Activated naive CD4-positive, alpha-beta T cell treated with anti-CD3 and anti-CD28 coated beads, Interleukin-2, amount 50 U/mL, for 16 hours (primary cell): Measurements from ENCODE around the gene TEAD4.

Source experiments
- DNase-seq: peaks from one replicate; pipeline ENCODE4 v3.0.0-alpha.2; 2020

TEAD4 gene

DNA sequence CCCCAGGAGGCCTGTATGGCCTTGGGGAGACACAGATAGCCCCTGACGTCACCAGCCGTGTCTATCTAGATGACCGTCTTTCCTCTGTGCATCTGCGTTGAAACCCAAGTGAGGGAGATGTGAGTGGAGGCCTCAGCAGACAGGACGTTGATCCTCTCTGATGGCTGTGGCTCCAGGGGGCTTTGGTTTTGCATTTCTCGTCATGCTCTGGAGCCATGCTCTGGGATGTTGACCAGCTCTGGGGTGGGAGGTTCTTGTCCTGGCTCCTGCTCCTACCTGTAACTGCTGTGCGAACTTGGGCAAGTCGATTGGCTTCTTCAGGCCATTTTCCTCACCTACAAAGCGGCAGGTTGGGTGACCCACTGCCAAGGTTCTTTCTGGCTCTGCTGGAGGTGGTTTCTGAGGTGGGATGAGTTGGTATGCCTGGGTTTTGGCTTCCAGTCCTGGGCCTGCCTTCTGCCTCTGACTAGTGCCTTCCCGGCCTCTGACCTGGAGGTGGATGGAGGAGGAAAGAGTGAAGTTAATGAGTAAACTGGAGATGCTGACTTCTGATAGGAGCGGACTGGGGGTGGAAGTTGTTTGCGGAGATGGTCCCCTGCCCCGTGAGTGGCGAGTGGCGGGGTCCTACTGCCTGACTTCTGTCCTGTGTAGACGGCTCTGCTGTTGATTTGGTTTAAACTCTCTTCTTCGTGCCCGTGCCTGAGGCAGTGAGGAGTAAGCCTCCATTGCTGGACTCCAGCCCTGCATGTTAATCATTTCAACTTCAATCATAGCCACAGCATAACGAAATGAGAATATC lies 126.3 kb downstream of the TEAD4 start:
- no peak for DNase-seq

DNA sequence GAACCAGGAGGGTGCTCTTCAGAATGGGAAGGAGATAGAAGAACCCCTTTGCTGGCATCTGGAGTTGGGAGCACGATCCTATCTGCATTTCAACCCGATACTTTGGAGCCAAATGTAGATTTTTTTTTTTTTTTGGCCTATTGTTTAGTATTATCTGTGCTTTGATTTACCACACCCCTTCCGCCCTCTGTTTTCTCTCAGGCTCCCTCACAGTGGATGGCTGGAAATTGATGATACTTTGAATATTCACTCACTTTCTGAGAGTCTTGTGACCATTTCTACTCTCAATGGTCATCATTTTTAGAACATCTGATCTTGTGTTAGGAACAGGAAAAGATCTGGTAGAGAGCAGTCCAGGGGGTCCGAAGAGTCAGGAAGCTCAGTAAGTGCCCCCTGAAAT lies 127.0 kb downstream of the TEAD4 start:
- DNase-seq: no peak

DNA sequence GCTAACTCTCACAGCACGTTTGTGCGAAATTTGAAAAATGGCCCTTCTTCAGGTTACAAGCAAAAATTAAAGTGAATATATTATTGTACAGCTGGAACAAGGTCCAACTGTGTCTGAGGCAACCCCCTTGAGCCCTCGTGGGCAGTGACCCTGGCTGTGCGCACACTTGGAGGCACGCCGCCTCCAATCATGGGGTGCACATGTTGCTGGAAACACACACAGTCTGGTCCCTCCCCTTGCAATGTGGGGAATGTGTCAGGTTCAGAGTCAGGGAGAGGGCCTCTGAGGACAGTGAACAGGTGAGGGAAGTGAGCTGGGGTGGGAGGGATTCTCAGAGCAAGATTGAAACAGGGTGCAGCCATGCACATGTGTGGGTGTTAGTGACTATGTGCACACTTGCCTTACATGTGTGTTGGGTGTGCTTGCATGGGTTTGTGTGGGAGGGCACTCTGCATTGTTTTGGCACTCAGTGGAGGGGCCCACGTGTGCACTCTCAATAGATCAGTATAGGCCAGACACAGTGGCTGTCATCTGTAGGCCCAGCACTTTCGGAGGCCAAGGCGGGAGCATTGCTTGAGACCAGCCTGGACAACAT lies 127.6 kb downstream of the TEAD4 start:
- no peak for DNase-seq

DNA sequence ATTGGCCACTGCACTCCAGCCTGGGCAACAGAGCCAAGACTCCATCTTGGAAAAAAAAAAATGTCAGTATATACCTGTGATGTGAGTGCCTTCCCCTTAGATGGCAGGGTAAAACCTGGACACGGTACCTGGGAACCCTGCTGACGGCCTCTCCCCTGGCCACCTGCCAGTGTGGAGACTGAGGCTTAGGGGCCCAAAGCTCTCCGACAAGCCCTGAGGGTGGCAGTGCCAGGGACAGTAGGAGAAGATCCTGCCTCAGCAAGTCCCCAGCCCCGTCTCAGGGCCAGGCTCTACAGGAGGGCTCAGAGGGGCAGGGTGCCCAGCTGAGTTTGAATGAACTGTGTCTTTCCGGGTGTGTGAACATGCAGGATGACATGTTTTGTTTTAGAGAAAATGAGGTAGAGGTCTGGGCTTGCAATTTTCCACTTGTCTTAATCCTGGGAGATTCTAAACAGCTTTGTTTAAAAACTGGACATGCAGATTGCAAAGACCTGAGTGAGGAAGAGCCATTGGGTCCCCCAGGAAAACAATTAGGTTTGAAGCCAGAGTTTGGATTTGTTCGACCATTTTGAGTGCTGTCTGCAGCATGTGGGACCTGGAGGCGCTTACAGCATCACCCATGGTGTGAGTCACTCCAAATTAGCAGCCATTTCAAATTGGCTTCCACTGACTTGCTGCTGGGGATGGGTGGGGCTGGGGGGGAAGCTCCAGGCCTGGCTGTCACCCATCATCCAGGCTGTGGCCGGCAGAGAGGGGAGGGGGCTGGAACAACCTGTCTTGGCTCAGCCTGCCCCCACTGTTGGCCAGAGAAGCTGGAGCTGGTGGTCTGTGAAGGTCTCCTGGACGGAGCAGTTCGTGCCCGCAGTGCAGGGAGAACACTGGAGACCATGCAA lies 128.8 kb downstream of the TEAD4 start:
- no peak for DNase-seq

DNA sequence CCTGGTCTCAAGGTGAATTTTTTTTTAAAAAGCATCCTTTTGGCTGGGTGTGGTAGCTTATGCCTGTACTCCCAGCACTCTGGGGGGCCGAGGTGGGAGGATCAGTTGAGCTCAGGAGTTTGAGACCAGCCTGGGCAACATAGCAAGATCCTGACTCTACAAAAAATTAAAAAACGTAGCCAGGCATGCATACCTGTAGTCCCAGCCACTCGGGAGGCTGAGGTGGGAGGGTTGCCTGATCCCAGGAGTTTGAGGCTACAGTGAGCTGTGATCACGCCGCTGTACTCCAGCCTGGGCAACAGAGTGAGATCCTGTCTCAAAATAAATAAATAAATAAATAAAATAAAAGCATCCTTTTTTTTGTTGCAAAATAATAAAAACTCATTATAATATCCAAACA lies 130.4 kb downstream of the TEAD4 start:
- DNase-seq: no peak
